ENCODE results near the gene UBE2I.

UBE2I gene

DNA sequence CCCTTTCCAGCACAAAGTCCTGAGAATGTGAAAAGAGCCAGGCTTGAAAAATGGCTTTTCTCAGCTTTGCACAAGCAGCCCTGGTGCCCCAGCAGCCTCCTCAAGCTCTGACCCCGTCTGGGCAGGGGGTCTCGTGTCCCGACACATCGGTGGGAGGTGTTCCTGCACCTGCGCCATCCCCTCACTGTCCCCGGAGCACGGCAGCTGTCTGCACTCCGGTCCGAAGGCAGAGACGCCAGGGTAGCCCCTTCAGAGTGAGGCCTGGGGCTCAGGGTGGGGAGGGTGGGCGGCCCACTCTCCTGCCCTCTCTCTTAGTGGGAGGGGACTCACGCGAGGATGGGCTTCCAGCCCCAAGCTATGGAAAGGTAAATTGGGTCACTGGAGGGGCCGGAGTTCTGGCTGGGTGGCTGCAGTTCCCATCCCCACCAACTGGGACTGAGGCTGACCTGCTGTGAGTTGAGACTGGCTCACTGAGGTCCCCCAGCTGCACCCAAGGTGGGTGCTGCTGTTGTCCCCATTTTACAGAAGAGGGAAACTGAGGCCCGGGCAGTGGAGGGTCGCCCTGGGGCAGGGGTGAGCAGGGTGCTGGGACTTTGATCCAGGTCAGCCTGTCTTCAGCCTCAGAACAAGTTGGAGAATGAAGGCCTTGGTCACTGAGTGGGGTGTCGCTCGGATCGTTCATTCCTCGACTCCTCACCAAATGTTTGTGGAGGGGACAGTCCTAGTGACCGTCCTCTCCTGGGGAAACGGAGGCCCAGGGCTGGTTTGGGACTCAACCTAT lies 21.7 kb downstream of the UBE2I start:
- no peak for DNase-seq (ENCODE audit: low spot score)

DNA sequence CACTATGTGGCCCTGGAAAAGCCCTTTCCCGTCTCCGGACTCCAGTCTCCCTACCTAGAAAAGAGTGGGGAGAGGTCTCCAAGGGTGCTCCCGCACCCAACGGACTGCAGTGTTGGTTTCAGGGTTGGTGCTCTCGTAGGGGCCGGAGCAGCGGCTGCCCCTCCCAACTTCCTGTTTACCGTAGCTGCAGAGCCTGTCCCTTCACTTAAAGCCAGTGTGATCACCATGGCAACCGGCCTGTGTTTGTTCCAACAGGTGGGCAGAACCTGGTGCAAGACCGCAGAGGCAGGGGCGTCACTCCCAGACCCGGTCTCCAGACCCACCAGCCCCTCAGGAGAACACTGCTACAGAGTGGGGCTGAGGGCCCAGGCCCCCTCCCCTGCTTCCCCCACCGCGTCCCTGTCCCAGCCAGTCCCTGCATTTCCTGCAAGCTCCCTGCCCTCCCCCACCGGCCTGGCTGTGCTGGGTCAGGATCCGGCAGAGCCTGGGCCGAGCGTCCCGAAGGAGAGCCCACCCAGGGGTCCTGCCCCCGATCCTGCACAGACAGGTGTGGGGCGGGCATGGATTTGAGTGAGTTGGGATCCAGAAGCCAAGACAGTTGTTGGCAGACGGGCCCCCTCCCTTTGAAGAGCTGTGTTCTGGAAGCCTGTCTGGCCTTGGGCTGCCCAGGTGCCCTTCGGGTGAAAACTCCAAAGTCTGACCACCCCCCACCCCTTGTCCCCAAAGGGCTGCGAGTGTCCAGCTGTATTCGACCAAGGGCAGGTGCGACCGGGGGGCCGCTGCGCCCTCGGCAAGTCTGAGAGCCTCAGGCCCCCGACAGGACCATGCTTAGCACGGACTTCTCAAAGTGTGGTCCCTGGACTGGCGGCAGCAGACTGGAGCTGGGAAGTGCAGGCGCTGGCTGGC lies 22.5 kb downstream of the UBE2I start:
- peak; percentile 36 for DNase-seq (ENCODE audit: low spot score)

DNA sequence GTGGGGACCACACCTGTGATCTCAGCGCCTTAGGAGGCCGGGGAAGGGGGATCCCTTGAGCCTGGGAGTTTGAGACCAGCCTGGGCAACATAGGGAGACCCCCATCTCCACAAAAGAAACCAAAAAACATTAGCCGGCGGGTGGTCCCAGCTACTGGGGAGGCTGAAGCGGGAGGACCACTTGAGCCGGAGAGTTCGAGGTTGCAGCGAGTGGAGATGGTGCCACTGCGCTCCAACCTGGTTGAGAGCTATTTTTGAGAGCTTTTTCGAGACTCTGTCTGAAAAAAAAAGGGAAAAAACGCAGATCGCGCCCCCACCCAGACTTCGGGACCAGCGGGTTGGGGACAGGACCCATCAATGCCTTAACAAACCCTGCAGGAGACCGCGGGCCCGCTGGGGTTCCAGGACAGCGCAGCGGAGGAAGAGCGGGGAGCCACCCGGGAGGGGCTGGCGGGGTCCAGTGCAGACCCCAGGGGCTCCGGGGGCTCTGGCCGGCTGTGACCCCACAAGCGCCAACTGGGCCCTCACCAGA lies 23.2 kb downstream of the UBE2I start:
- no peak for DNase-seq (ENCODE audit: low spot score)

DNA sequence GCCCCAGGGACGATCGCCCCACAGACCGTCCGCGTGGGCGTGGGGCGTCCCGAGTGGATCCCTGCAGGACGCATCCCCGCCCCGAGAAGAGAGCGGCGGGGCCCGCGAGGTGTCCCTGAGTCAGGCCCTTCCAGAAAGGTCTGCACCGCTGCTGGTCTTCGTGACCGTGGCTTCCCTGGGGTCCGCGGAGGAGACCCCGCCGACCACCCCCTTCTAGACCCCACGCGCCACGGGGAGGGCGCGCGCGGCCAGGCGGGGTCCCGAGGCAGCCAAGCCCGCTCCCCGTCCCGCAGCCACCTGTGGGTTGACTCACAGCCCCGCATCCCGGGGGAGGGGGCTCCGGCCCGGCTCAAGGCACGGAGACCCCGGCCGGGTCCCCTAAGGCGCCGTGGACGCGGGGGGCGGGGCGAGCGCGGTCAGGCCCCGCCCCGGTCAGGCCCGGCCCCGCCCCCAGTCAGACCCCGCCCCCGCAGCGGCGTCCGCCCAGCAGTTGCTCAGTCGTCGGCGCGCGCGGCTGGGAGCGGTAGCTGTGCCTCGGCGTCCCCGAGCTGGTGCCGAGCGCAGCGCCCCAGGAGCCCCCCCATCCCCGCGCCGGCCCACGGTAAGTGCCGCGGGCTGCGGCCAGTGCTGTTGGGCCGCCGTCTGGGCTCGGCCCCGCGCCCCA lies 23.8 kb downstream of the UBE2I start, which contains the start of gene BAIAP3:
BAIAP3 (plus strand) TSS at position 497 of the 664 bp plus-strand sequence. CDS start 4,905 bp downstream, outside the sequence.
- DNase-seq (ENCODE audit: low spot score) = peak; percentile 43

DNA sequence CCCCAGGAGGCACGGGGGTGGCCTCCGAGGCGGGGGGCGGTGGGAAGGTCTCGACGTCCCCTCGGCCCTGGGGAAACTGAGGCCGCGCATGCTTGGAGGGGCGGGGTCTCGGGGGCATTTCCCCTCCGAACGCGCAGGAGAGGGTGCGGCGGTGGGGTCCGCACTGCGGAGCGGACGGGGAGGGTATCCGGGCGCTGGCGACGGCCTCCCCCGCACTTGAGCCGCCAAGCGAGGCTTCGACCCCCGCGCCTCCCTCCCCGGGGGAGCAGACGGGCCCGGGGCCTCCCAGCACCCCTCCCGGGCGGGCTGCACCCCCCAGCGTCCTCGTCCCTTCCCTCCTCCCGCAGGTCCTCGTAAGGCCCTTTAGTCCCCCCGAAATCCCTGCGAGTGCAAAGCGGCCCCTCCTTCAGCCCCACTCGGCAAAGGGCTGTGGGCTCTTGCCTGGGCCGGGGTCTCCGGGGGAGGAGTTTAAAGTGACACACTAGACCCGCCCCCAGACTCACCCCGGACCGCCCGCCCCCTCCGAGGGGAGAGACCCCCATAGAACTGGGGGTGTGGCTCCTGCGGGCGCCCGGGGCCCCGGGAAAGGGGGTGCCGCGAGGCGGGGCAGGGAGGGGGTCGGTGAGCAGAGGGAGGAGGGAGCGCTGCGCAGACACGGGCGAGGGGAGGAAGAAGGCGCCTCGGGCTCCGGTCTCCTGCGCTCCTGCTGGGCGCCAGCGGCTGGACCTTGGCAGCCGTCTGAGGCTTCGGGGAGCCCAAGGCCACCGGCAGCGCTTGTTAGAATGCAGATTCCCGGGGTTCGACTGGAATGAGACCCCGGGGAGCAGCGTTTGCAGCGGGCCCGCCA lies 24.6 kb downstream of the UBE2I start:
- no peak for DNase-seq (ENCODE audit: low spot score)

DNA sequence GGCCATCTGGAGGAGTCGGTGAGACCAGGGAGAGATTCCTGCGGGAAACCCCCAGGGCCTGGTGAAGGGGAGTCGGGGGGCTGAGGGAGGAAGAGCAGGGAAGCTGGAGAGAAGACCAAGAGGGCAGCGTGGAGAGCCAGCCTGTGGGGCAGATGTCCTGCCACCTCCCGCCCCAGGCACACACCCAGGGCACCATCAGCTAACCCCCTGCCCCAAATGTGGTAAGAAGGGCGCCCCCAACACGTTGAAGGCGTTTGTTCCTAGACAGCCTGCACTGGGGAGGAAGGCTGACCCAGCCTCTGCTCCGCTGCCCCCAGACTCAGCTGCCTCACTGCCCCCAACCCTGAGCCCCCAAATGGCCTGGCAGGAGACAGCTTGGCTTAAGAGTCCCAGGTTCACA lies 25.3 kb downstream of the UBE2I start:
- no peak for DNase-seq (ENCODE audit: low spot score)

DNA sequence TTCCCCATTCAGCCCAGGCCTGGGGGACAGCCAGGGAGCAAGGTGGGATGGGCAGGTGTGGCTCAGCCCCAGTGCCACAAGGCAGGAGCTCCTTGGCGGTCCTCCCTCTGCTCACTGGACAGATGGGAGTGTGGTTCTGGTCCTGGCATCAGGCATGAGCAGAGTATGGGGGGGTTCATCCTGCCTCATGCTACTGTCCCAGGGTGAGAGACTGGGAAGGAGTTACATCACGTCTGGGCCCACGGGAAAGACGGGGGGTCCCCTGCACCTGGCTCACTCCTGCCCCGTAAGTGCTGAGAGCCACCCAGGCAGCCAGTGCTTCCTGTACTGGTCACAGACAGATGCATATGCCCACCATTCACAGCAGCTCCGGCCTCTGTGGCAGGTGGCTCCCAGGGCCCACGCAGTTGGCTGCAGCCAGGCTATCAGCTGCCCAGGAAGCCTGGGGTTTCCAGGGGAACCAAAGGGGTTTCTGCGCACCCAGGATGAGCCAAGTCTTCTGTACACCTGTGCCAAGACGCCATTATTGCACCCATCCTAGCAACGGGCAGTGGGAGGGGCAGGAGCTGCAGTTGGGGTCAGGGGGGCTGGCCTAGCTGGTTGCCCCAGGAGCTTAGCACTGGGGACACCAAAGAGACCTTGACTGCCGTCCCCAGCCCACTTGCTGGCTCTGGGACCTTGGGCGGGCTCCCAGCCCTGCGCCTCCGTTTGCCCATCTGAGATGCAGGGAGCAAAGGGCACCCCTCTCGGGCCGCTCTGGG lies 26.0 kb downstream of the UBE2I start:
- no peak for DNase-seq (ENCODE audit: low spot score)

DNA sequence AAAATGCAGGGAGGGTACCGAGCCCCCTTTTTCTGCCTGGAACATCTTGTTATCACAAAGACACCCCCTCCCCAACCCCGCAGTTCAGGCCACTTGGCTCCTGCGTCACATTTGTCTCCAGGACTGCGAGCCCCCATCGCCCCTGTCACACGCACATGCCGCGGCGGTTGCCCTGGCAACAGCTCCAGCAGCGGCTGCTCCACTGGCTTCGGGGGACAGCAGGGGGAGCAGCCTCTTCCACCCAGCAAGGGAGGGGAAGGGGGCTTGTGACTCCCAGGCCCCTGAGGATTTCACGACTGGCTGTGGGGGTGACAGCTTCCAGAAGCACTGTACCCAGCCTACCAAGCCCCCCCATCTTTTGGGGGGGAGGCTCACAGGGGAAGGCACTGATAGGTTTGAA lies 26.6 kb downstream of the UBE2I start:
- no peak for DNase-seq (ENCODE audit: low spot score)

DNA sequence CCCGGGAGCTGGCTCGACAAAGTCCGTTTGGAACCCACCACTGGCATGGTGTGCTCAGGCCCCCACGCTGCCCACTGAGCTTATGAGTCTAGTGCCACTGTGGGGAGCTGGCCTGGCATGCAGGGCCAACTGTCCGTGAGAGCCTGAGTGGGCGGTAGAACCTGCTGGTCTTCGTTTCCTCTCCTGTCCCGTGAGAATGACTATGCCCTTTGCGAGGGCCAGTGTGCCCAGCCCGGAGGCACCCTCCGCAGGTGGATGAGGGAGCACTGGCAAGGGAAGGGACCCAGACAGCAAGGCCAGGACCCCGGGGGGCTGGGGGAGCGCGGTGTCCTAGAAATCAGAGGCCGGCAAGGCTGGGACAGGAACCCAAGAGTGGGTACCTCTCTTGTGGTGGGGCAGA lies 27.2 kb downstream of the UBE2I start:
- no peak for DNase-seq (ENCODE audit: low spot score)

DNA sequence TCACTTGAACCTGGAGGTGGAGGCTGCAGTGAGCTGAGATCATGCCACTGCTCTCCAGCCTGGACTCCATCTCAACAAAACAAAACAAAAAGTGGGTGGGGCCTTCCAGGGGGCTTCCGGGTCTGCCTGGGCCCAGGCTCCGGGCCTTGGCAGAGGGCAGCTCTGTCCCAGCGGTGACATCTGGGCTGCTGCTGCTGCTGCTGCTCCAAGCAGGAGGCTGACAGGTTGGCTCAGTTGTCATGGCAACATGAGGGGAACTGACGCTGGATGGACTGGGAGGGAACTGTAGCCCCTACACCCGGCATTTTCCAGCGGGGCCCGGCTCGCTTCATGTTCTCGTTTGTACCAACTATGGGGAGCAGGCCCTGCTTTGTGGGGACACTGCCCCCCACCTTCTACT lies 28.1 kb downstream of the UBE2I start:
- no peak for DNase-seq (ENCODE audit: low spot score)

DNA sequence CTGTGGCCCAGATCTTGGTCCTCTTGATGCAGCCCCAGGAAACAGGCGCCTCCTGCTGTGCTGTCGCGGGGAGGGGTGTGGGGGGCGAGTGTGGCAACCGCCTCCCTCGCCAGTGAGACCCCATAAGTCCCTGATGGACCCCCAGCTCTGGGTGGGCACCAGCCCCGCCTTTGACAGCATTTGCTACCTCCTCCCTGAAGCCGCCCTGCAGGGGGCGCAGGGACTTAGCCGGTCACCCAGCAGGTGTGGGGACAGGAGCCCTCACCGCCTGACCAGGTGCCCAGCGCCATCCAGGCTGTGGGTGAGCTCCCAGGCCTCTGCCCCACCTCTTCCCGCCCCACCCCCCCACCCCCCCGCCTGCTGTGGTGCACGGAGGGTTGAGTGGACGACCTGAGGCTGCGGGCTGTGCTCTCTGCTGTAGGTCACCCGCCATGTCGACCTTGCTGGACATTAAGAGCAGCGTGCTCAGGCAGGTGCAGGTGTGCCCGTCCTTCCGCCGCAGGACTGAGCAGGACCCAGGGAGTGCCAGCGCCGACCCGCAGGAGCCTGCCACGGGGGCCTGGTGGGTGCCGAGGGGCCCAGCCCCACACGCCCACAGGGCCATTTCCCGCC lies 28.8 kb downstream of the UBE2I start:
- no peak for DNase-seq (ENCODE audit: low spot score)

DNA sequence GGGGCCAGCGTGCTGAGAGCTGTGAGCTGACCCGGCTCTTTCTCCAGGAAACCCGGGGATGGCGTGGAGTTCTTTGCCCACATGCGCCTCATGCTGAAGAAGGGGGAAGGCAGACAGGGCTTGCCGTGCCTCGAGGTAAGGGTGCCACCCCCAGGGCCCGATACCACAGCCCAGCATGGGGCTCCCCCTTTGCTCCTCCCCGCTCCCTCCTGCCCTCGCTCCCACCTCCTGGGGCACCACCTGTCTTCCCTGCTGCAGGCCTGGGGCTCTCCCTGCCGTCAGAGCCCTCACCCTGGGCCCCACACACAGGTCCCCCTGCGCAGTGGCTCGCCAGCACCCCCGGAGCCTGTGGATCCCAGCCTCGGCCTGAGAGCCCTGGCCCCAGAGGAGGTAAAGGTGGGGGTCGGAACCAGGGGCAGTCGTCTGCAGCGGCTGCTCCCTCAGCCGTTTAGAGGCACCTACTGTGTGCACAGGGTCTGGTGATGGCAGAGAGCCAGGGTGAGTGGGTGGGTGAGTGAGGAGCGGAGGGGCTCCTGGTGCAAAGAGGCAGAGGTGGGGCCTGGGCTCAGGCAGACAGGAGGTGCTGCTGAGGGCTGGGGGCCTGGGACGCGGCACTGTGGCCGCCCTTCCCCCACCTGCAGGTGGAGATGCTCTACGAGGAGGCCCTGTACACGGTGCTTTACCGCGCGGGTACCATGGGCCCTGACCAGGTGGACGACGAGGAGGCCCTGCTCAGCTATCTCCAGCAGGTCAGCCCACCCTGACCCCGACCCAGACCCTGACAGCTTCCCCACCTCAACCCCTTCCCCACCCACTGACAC lies 29.6 kb downstream of the UBE2I start:
- no peak for DNase-seq (ENCODE audit: low spot score)

DNA sequence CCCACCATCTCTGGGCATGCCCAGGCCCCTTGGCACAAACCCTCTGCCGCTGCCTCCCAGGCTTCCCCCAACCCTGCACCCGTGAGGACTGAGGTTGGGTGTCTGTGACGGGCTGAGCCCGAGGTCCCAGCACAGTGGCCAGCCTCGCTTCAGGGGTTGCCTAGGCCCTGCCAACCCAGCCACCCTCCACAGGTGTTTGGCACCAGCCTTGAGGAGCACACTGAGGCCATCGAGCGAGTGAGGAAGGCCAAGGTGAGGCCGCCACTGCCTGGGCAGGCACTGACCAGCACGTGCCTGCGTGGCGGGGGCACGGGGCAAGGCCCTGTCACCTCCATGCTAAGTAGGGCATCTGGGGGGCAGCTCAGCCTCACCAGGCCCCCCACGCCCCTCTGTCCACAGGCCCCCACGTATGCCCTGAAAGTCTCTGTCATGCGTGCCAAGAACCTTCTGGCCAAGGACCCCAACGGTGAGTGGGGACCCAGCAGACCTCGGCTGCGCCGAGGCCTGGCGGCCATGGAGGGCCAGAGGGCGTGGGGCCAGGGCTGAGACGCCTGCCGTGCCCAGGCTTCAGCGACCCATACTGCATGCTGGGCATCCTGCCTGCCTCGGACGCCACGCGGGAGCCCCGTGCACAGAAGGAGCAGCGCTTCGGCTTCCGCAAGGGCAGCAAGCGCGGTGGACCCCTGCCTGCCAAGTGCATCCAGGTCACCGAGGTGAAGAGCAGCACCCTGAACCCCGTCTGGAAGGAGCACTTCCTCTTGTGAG lies 31.5 kb downstream of the UBE2I start:
- DNase-seq (ENCODE audit: low spot score) = no peak

DNA sequence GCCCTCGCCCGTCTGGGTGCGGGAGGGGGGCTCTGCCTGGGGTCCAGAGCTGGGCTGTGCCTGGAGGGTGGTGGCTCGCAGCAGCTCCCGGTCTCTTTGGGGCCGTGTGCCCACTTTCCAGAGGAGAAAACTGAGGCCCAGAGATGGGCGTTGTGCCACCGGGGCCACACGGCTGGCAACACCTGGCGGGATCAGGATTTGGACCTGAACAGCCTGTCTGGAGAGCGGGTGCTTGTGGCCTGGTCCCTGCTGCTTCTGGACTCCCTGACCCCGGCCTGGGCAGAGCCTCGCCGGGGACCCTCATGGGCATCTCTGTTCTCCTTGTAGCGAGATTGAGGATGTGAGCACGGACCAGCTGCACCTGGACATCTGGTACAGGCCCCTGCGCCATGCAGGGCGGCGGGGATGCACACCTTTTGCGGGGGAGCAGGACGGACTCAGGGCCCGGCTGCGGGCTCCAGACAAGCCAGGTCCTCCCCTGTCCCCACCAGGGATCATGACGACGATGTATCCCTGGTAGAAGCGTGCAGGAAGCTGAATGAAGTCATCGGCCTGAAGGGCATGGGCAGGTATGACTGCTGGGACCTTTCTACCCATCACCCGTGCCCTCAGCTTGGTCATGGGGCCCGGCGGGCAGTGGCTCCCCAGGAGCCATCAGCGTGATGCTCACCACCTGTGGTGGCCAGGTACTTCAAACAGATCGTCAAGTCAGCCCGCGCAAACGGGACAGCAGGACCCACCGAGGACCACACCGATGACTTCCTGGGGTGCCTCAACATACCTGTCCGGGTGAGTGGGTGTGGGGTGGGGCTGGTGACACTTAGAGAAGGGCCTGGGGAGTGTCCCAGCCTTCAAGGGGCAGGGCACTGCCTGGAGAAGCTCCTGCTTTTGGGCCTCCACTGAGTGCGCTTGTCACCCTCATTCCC lies 32.3 kb downstream of the UBE2I start:
- no peak for DNase-seq (ENCODE audit: low spot score)

DNA sequence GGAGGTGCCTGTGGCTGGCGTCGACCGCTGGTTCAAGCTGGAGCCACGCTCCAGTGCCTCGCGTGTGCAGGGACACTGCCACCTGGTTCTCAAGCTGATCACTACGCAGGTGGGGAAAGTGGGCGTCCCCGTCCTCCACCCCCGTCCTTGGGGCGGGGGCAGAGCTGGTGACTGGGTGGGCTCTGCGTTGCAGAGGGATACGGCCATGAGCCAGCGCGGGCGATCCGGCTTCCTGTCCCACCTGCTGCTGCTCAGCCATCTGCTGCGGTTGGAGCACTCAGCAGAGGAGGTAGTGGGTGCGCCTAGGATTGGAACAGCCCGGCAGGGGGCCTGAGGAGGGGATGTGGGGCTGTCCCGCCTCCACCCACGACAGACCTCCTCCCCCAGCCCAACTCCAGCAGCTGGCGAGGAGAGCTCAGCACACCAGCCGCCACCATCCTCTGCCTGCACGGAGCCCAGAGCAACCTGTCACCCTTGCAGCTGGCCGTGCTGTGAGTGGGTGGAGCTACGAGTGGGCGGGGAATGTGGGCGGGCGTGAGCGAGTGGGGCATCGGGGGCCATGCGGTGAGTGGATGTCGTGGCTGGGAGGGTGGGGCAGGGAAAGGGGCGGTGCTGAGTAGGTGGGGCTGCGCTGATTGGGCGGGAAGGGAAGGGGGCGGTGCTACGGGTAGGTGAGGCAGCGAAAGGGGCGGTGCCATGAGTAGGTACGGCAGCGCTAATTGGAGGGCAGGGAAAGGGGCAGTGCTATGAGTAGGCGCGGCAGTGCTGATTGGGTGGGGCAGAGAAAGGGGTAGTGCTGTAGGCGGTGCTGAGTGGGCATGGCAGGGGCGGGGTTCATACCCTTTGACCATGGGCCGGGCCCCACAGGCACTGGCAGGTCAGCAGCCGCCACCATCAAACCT lies 33.3 kb downstream of the UBE2I start:
- peak; percentile 97 for DNase-seq (ENCODE audit: low spot score)
